Upper lobe of right lung (tissue), 1 donor: Measurements from ENCODE around the gene NME9. TPM values are rescaled to one million over a fixed set of nuclear protein-coding genes. Genes with fewer than 3 reads are reported as not detected.
A peak's percentile ranks its signal among the peaks of the same experiment; 100 is the strongest.

Experiments used
- ATAC-seq: fragments of 200-7000 bp; cut with Tn5 transposase; one replicate; pipeline ENCODE4 v1.9.1; 2020; ENCODE audit warnings: mild to moderate bottlenecking, moderate library complexity
- DNase-seq: peaks from one replicate; pipeline ENCODE4 v3.0.0-alpha.2; 2020
- H3K27ac ChIP-seq: fragments of 200-600 bp; one replicate; pipeline ENCODE4 v1.8.0; 2022
- H3K27me3 ChIP-seq: fragments of 200-600 bp; one replicate; pipeline ENCODE4 v1.8.0; 2022; ENCODE audit warnings: mild to moderate bottlenecking
- H3K36me3 ChIP-seq: fragments of 200-600 bp; one replicate; pipeline ENCODE4 v1.8.0; 2022
- H3K4me1 ChIP-seq: fragments of 200-600 bp; one replicate; pipeline ENCODE4 v1.8.0; 2022
- H3K4me3 ChIP-seq: fragments of 200-600 bp; one replicate; pipeline ENCODE4 v1.8.0; 2022; ENCODE audit warnings: mild to moderate bottlenecking
- H3K9me3 ChIP-seq: fragments of 200-600 bp; one replicate; pipeline ENCODE4 v1.8.0; 2022
- intact Hi-C: fragments of 100-400 bp; cut with DNase I; formaldehyde crosslinking; loops from one replicate; pipeline ENCODE4 v1.11.0; 2022
- total RNA-seq: library from RNA; stranded (reverse); fragmentation: NEBNext Ultra II Directional; extraction: Animal tissue kit (Norgen Biotek cat#: 25700); gene quantifications from one replicate; pipeline ENCODE4 v1.2.1, GENCODE V29; 2021
- TF ChIP-seq, protein P1 (sequence below): fragments of 200-600 bp; IDR thresholded peaks from one replicate; pipeline ENCODE4 v1.8.0; 2022; ENCODE audit warnings: antibody characterized with exemption
- donor health status: DM: no; HTN: yes; CAD: no; lungs with severe emphysema.

Gene NME9
- total RNA-seq, 1 donor from 2014 or later = not detected

DNA sequence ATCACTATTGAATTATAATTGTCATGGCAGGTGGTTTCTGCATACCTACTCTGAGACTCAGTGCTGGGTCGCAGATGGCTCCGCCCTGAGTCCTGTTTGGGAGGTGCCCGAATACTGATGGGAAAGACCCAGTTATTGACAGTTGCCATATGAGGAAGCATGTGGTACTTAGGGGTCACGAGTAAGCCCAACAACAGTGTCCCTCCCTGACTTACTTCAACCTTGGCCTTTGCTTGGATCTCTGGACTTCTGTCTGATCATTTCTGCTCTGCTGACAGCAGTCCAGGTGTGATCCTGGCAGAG, 35.6 kb upstream of the NME9 start:
- Histone ChIP-seq H3K9me3 (no peaks in the 10 kb centered on the region), H3K27ac (peak overlapping the region; percentile 61), H3K36me3 (no peaks in the 10 kb centered on the region), H3K4me1 (peaks cover 20% of the 10 kb centered on the region), H3K4me3 (no peak overlapping the region), H3K27me3 (no peaks in the 10 kb centered on the region)
- no peak for ATAC-seq
- peak; percentile 38 for DNase-seq
- intact Hi-C loops = no loop called here
- TF ChIP-seq, protein P1, sequence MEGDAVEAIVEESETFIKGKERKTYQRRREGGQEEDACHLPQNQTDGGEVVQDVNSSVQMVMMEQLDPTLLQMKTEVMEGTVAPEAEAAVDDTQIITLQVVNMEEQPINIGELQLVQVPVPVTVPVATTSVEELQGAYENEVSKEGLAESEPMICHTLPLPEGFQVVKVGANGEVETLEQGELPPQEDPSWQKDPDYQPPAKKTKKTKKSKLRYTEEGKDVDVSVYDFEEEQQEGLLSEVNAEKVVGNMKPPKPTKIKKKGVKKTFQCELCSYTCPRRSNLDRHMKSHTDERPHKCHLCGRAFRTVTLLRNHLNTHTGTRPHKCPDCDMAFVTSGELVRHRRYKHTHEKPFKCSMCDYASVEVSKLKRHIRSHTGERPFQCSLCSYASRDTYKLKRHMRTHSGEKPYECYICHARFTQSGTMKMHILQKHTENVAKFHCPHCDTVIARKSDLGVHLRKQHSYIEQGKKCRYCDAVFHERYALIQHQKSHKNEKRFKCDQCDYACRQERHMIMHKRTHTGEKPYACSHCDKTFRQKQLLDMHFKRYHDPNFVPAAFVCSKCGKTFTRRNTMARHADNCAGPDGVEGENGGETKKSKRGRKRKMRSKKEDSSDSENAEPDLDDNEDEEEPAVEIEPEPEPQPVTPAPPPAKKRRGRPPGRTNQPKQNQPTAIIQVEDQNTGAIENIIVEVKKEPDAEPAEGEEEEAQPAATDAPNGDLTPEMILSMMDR = no peak

DNA sequence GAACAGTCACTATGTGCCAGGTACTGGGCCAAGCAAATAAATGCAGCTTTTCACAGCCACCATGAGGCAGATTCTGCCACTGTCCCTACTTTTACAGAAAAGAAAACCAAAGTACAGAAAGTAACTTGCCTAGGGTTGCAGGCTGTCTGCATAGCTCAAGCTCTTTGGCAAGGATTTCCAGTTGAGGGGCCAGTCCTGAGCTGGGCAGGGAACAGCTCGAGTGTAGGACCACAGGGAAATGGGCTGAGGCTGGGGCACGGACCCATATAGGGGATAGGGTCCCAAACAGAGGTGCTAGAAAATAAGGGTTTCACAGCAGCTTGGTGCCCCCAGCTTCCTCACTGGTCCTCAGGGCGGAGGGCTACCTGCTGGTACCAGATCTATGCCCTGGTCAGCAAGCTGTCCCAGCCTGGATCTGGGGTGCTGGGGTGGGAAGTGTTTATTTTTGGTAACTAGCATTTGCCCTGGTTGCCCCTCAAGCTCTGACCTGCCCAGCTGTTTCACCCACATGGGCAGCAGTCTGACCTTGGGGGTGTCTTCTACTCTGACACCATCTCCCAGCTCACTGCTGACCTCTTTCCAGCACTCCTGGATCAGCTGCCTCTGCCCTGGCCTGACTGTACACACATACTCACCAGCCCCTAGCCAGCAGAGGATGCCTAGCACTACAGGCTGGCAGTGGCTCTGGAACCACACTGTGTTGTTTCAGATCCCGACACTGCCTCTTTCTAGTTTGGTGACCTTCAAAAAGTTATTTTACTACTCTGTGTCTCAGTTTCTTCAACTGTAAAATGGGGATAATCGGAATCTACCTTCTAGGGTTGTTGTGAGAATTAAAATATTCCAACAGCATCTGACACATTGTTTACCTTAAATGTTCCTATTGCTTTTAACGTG, 35.0 kb upstream of the NME9 start:
- Histone ChIP-seq H3K9me3 (no peaks in the 10 kb centered on the region), H3K36me3 (no peaks in the 10 kb centered on the region), H3K4me3 (no peak overlapping the region), H3K4me1 (peaks cover 15% of the 10 kb centered on the region), H3K27me3 (no peaks in the 10 kb centered on the region), H3K27ac (no peak overlapping the region)
- ATAC-seq (no peak), DNase-seq (peak; percentile 34)
- intact Hi-C loops = no loop called here
- TF ChIP-seq, protein P1 = no peak

DNA sequence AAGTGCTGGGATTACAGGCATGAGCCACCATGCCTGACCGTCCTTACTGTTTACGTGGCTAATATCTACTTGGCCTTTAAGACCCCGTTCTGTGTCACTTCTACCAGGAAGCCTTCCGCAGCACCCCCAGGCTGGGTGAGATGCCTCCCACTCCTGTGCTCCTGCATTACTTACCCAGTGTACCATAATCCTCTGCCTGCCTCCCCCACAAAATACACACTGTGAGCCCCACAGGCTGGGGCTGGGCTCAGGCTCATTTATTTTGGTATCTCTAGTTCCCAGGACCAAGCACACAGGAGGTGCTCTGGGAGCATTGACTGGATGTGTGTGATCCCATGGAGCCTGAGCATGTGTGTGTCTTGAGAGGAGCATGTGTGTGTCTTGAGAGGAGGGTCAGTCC, 33.7 kb upstream of the NME9 start:
- Histone ChIP-seq H3K27me3 (no peaks in the 10 kb centered on the region), H3K9me3 (no peaks in the 10 kb centered on the region), H3K4me1 (peaks cover 11% of the 10 kb centered on the region), H3K4me3 (no peak overlapping the region), H3K27ac (no peak overlapping the region), H3K36me3 (no peaks in the 10 kb centered on the region)
- TF ChIP-seq, protein P1 = no peak
- DNase-seq = peak; percentile 22
- intact Hi-C loops = no loop called here
- no peak for ATAC-seq

DNA sequence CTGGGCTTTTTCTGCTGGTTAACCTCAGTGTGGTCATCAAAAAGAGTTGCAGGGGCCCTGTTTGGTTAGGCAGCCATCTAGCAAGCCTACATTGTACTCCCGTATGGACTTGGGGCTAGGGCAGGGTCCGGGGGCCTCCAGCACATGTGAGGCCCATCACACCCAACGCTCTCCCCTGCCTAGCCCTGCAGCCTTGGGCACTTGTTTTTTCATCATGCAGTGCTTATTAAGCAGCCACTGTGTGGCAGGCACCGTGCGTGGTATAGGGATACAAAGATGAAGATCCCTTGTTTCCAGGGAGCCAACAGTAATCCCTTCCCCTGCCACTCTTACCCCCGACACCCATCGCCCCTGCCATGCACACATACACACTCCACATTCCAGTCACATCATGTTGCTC, 32.9 kb upstream of the NME9 start:
- intact Hi-C loops = no loop called here
- Histone ChIP-seq H3K36me3 (no peaks in the 10 kb centered on the region), H3K4me3 (no peak overlapping the region), H3K27me3 (no peaks in the 10 kb centered on the region), H3K27ac (no peak overlapping the region), H3K4me1 (peaks cover 3% of the 10 kb centered on the region), H3K9me3 (no peaks in the 10 kb centered on the region)
- peak; percentile 22 for DNase-seq
- TF ChIP-seq, protein P1 = no peak
- no peak for ATAC-seq

DNA sequence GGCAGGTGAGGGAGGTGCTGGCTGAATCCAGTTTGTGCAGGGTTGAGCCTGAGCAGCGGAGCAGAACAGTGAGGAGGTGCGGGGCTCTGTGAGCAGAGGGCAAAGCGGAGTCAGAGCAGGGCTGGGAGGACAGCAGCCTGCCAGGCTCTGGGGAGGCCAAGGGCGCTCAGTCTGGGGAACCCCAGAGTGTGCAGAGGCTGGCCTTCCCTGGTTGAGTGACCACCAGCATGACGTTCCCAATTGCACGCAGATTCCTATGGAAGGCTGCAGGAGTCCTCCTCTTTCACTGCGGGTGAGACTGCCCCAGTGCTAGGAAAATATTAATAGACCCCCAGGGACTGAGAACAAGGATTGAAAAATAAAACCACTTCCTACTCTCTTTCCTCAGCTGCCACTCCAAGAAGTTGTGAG, 31.9 kb upstream of the NME9 start:
- Histone ChIP-seq H3K9me3 (no peaks in the 10 kb centered on the region), H3K27ac (no peak overlapping the region), H3K4me1 (no peaks in the 10 kb centered on the region), H3K27me3 (no peaks in the 10 kb centered on the region), H3K36me3 (no peaks in the 10 kb centered on the region), H3K4me3 (no peak overlapping the region)
- intact Hi-C loops = no loop called here
- ATAC-seq (no peak), DNase-seq (peak; percentile 39)
- TF ChIP-seq, protein P1 = no peak
